Upper lobe of left lung (tissue), 6 donors: ENCODE data around the gene DOCK8. TPM values are rescaled to one million over a fixed set of nuclear protein-coding genes. Genes with fewer than 3 reads are reported as not detected.

Experiments used
- ATAC-seq, 2 donors: fragments of 200-7000 bp; cut with Tn5 transposase; one replicate each; pipeline ENCODE4 v1.9.1; 2022; ENCODE audit warnings: mild to moderate bottlenecking in 2 of 2, moderate library complexity in 2 of 2; ENCODE audit not compliant: low FRiP score in 2 of 2
- DNase-seq, 2 donors: peaks; one replicate each; pipeline ENCODE4 v3.0.0-alpha.2; 2019 to 2020
- H3K27ac ChIP-seq, 4 donors: fragments of 200-600 bp; sonication (generic); one replicate each; pipeline ENCODE4 v1.5.1; 2016 to 2019
- H3K27me3 ChIP-seq, 4 donors: fragments of 200-600 bp; sonication (generic); one replicate each; pipeline ENCODE4 v1.5.1; 2017 to 2019
- H3K36me3 ChIP-seq, 4 donors: fragments of 200-600 bp; sonication (generic); one replicate each; pipeline ENCODE4 v1.5.1; 2016 to 2019
- H3K4me1 ChIP-seq, 4 donors: fragments of 200-600 bp; sonication (generic); one replicate each; pipeline ENCODE4 v1.5.1; 2018 to 2019
- H3K4me3 ChIP-seq, 4 donors: fragments of 200-600 bp; sonication (generic); one replicate each; pipeline ENCODE4 v1.5.1; 2017 to 2019; ENCODE audit warnings: mild to moderate bottlenecking in 2 of 4, moderate library complexity in 1 of 4
- H3K9me3 ChIP-seq, 4 donors: fragments of 200-600 bp; sonication (generic); one replicate each; pipeline ENCODE4 v1.5.1; 2018 to 2019
- EP300 ChIP-seq, 4 donors: sonication (generic); formaldehyde crosslinking; IDR thresholded peaks; one replicate each; pipeline ENCODE4 v1.5.1; 2017; ENCODE audit warnings: antibody characterized with exemption in 4 of 4, control low read depth in 2 of 4
- POLR2A ChIP-seq, 4 donors: fragments of 450-650 bp; IDR thresholded peaks; one replicate each; pipeline ENCODE4 v1.5.1; 2016 to 2017; ENCODE audit warnings: antibody characterized with exemption in 4 of 4, mild to moderate bottlenecking in 2 of 4
- POLR2AphosphoS5 ChIP-seq, 2 donors: sonication (generic); formaldehyde crosslinking; IDR thresholded peaks; one replicate each; pipeline ENCODE4 v1.5.1; 2017; ENCODE audit warnings: antibody characterized with exemption in 2 of 2
- WGBS, 2 donors: methylation state at CpG; one replicate each; pipeline ENCODE4 v1.1.5; 2017 to 2018; 5-methylcytosine and 5-hydroxymethylcytosine counted together
- total RNA-seq, 6 donors: library from RNA; depleted of rRNA in 4 of 6; stranded (reverse); fragments of >200 nt in 4 of 6; gene quantifications; one replicate each; pipeline versions ENCODE4 v1.1.0 to v1.2.1, GENCODE V29; 2016 to 2021
- TF ChIP-seq, protein P1 (sequence below), 6 experiments: fragments of 450-650 bp in 4 of 6; fragments of 200-600 bp in 2 of 6; sonication (generic) in 2 of 6; IDR thresholded peaks; one replicate each; pipeline ENCODE4 v1.5.1; 2016 to 2019; ENCODE audit warnings: antibody characterized with exemption in 6 of 6
- donor health status: DM: no; HTN: no; CAD: no; lungs with moderate emphysema.
- donor health status: DM: no; HTN: yes; CAD: no; lungs with severe emphysema.

Gene DOCK8
- total RNA-seq, 6 donors from 2014 or later: 44.7 to 103 (median 74.6) TPM

DNA sequence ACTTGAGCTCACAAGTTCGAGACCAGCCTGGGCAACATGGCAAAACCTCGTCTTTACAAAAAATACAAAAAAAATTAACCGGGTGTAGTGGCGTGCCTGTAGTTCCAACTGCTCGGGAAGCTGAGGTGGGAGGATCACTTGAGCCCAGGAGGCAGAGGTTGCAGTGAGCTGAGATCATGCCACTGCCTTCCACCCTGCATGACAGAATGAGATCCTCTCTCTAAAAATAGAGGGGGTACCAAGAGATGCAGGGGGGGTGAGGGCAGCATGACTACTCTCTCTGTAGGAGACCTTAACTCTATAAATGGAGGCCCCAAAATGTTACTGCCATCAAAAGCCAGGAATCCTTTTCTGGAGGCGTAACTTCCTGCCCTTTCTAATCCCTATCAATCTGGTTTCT is 243.9 kb downstream of the DOCK8 start:
- no peaks in the 10 kb centered on the region for H3K27me3 ChIP-seq
- H3K4me3 ChIP-seq: no peak overlapping the region
- DNase-seq (no peak), ATAC-seq (no peak)
- no peaks in the 10 kb centered on the region for H3K9me3 ChIP-seq
- no peaks in the 10 kb centered on the region for H3K4me1 ChIP-seq
- TF ChIP-seq, protein P1, sequence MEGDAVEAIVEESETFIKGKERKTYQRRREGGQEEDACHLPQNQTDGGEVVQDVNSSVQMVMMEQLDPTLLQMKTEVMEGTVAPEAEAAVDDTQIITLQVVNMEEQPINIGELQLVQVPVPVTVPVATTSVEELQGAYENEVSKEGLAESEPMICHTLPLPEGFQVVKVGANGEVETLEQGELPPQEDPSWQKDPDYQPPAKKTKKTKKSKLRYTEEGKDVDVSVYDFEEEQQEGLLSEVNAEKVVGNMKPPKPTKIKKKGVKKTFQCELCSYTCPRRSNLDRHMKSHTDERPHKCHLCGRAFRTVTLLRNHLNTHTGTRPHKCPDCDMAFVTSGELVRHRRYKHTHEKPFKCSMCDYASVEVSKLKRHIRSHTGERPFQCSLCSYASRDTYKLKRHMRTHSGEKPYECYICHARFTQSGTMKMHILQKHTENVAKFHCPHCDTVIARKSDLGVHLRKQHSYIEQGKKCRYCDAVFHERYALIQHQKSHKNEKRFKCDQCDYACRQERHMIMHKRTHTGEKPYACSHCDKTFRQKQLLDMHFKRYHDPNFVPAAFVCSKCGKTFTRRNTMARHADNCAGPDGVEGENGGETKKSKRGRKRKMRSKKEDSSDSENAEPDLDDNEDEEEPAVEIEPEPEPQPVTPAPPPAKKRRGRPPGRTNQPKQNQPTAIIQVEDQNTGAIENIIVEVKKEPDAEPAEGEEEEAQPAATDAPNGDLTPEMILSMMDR (IDR thresholded peaks at IDR 0.05): no peak
- TF ChIP-seq POLR2A (IDR thresholded peaks at IDR 0.05): no peak
- TF ChIP-seq EP300 (IDR thresholded peaks at IDR 0.05): no peak
- TF ChIP-seq POLR2AphosphoS5 (IDR thresholded peaks at IDR 0.05): no peak
- WGBS, 2 donors: 89 to 95% methylated on average over 6 of the region's 6 CpGs
- H3K36me3 ChIP-seq: peaks cover 0 to 7% (median 1%) of the 10 kb centered on the region in 4 donors
- no peak overlapping the region for H3K27ac ChIP-seq

DNA sequence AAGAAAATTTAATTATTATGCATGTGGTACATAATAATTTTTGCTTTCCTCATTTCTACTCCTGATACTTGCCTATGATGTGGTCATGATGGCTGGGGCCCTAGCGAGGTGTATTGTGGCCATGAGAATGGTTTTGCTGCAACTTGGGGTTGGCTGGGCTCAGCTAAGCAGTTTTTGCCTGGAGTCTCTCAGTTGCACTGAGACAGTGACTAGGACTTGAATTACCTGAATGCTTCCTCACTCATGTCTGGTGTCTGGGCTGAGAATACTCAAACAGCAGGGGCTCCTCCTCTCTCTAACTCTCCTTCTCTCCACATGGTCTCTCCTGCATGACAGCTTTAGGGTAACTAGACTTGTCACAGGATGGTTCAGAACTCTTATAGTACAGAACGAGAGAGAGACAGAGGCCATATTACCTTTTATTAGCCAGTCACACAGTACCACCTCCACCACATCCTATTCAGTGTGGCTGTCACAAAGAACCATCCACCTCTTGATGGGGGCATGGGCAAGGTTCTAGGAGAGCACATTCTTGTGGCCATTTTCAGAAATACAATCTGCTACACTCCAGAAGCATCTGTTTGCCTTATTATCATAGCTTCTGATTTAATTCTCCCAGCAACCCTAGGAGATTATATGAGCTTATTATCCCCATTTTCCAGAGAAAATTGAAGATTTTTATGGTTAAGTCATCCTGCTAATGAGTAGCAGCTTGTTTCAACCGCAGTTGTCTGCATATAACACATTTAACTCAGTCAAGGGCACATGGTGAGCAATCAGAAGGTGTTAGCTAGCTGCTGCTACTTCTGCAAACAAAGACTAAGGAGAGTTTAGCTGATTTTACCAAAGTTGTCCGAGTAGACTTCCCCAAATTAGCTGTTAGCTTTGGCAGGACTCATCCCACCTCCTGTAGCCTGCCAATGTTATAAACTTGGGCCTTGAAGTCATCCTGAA is 245.1 kb downstream of the DOCK8 start:
- ATAC-seq (no peak), DNase-seq (no peak)
- Histone ChIP-seq H3K9me3 (no peaks in the 10 kb centered on the region), H3K27ac (no peak overlapping the region), H3K27me3 (no peaks in the 10 kb centered on the region), H3K4me1 (no peaks in the 10 kb centered on the region), H3K36me3 (peaks cover 0 to 15% (median 1%) of the 10 kb centered on the region in 4 donors), H3K4me3 (no peak overlapping the region)
- WGBS, 2 donors: 70 to 71% methylated on average over 4 of the region's 4 CpGs
- TF ChIP-seq POLR2AphosphoS5 (IDR thresholded peaks at IDR 0.05) (no peak), EP300 (IDR thresholded peaks at IDR 0.05) (no peak), POLR2A (IDR thresholded peaks at IDR 0.05) (no peak)
- TF ChIP-seq, protein P1 (IDR thresholded peaks at IDR 0.05): no peak

DNA sequence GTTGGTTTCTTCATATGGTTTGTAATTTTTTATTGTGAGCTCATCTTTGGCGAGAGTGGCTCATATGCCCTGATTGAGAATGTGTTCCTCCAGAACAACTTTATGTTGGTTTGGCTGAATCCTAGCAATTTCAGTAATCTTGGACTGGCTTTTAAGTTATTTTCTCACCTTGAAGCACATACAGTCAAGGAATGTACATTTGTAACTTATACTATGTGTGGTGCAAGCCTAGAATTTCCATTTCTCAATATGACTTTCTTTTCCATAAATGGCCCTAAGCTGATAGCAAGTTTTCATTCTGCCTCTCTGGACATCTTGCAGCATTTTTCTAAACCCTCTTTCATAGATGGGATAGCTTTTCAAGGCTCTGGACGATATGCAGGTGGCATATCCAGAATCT is 247.5 kb downstream of the DOCK8 start:
- Histone ChIP-seq H3K36me3 (peaks cover 0 to 15% (median 1%) of the 10 kb centered on the region in 4 donors), H3K27ac (no peak overlapping the region), H3K9me3 (no peaks in the 10 kb centered on the region), H3K4me3 (no peak overlapping the region), H3K27me3 (no peaks in the 10 kb centered on the region), H3K4me1 (peaks cover 0 to 9% (median 3%) of the 10 kb centered on the region in 4 donors)
- 90 to 94% methylated on average over 2 of the region's 2 CpGs for WGBS, 2 donors
- no peak for ATAC-seq
- no peak for DNase-seq
- TF ChIP-seq POLR2A (IDR thresholded peaks at IDR 0.05): no peak
- TF ChIP-seq, protein P1 (IDR thresholded peaks at IDR 0.05): no peak

DNA sequence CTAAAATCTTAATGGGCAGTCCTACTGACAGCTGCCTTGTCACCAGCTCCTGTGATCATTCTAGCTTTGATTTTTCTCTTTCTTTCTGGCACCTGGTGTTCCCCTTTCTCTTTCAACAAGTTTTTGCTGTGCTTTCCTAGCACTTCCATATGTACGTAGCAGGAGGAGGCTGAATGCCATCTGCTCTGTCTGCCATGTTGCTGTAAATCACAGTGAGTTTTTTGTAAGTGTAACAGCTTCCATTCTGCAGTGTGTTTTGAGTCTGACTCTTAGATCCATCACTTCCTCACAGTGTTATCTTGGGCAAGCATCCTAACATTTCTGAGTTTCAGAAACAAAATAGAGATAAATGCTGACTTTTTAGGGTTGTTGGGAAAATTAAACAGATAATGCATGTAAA is 247.9 kb downstream of the DOCK8 start:
- H3K4me1 ChIP-seq: peaks cover 0 to 13% (median 3%) of the 10 kb centered on the region in 4 donors
- H3K36me3 ChIP-seq: peaks cover 0 to 15% (median 1%) of the 10 kb centered on the region in 4 donors
- no peak for DNase-seq

More for the DNA sequence above, 247.9 kb downstream of the DOCK8 start:
- no peaks in the 10 kb centered on the region for H3K27me3 ChIP-seq
- H3K9me3 ChIP-seq: no peaks in the 10 kb centered on the region
- WGBS, 2 donors: 92 to 100% methylated on average over 1 of the region's 1 CpG
- no peak overlapping the region for H3K4me3 ChIP-seq
- H3K27ac ChIP-seq: no peak overlapping the region
- TF ChIP-seq EP300 (IDR thresholded peaks at IDR 0.05) (no peak), POLR2A (IDR thresholded peaks at IDR 0.05) (no peak), POLR2AphosphoS5 (IDR thresholded peaks at IDR 0.05) (no peak)
- TF ChIP-seq, protein P1 (IDR thresholded peaks at IDR 0.05): no peak
- ATAC-seq: no peak
